ENCODE measurements around the gene MID2.

DNA sequence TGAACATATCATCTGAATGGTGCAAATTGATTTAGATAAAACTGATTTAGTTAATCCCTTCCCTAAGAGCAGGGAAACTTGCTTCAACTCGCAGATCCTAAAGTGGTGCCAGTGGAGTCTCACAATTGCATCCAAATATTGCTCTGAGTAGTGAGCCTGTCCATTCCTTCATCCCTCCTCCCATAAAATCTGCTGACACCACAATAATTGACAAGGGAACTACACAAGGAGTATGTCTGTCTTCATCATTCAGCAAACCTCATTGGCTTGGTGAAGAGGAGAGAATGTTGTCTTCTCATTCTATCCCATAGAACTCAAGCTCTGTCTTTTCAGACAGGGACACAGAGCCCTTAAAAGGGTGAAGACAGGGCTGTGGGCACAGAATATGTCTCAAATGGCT is 4.2 kb downstream of the MID2 start:
- TF ChIP-seq POLR2A (IDR thresholded peaks at IDR 0.05; ENCODE audit: low read length) (no peak), GATA1 (IDR thresholded peaks at IDR 0.05; ENCODE audit: low read depth, low read length) (no peak)

Data from erythroblast (primary cell).